GM21529 (cell line): Measurements from ENCODE around the gene CCDC91.
"Not testable (repeated sequence)": the region's sequence is repeated elsewhere in the genome, so short reads cannot be mapped to it uniquely, and the experiment has no call there.

ENCODE experiments used
- ATAC-seq: cut with Tn5 transposase; IDR thresholded peaks from one replicate; pipeline ENCODE4 v1.9.1; 2021; ENCODE audit not compliant: unreplicated experiment

The CCDC91 gene

GRCh38 chr12:28227251-28227650 lies 37.0 kb downstream of the CCDC91 start:
- ATAC-seq, result no peak

GRCh38 chr12:28231248-28231647 lies 41.0 kb downstream of the CCDC91 start:
- ATAC-seq, result no peak

- no peak for ATAC-seq
These were observed 42.1 kb downstream of the CCDC91 start for GRCh38 chr12:28232211-28232928.

DNA sequence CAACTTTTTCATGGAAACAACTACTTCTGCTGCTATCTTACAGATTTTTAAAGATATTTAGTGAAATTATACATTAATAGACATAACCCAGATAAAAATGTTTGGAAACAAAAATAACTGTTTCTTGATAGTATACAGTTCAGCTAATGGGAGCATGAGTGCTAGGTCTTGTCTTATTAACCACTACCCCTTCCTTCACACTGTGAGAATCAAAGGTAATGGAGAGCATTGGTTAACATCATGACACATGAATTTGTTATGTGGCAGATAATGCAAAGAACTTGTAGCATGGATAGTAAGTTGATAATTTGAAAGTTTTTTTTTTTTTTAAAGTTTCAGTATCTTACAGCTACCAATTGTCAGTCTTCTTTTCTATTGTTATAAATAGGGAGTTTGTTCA lies 44.2 kb downstream of the CCDC91 start:
- no peak for ATAC-seq

DNA sequence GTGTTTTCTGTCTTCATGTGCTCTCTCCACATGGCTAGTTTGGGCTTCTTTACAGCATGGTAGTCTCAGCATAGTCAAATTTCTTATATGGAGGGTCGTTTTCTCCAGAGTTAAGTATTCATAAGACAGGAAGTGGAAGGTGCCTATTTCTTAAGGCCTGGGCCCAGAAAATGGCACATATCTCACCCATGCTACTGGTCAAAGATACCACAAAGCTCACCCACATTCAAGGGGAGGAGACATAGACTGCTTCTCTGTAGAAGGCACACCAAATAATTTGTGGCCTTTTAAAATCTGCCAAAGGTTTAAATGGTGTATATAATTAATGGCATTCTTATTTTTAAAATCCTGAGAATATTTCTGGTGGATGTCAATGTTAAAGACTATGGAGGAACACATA lies 44.8 kb downstream of the CCDC91 start:
- no peak for ATAC-seq

GRCh38 chr12:28235985-28236384 lies 45.7 kb downstream of the CCDC91 start:
- no peak for ATAC-seq

DNA sequence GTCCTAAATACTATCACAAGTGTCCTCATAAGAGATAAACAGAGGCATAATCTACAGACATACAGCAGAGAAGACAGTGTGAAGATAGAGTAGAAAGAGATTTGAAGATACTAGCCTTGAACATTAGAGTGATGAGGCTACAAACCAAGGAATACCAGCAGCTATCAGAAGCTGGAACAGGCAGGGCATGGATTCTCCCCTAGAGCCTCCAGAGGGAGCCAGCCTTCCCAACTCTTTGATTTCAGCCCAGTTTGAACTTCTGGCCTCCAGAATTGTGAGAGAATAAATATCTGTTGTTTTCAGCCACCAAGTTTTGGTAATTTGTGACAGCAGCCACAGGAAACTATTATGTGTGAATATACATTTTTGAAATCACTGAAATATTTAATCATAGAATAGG lies 47.2 kb downstream of the CCDC91 start:
- no peak for ATAC-seq

- ATAC-seq, result no peak
These were observed 49.7 kb downstream of the CCDC91 start for GRCh38 chr12:28239918-28240317.

DNA sequence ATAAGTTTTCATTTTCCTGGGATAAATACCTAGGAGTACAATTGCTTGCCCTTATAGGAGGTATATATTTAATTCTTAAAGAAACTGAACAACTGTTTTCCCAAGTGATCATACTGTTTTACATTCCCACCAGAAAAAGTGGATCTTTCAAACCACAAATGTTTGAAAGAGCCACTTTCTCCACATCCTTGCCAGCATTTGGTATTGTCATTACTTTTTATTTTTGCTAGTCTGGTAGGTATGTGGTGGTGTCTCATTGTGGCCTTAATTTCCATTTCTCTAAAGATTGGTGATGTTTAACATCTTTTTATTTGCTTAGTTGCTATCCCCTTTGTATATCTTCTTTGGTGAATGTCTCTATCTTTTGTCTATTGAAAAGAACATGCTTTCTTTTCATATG lies 50.6 kb downstream of the CCDC91 start:
- ATAC-seq, result no peak

- ATAC-seq, result no peak
These were observed 51.9 kb downstream of the CCDC91 start for GRCh38 chr12:28242129-28242495.

DNA sequence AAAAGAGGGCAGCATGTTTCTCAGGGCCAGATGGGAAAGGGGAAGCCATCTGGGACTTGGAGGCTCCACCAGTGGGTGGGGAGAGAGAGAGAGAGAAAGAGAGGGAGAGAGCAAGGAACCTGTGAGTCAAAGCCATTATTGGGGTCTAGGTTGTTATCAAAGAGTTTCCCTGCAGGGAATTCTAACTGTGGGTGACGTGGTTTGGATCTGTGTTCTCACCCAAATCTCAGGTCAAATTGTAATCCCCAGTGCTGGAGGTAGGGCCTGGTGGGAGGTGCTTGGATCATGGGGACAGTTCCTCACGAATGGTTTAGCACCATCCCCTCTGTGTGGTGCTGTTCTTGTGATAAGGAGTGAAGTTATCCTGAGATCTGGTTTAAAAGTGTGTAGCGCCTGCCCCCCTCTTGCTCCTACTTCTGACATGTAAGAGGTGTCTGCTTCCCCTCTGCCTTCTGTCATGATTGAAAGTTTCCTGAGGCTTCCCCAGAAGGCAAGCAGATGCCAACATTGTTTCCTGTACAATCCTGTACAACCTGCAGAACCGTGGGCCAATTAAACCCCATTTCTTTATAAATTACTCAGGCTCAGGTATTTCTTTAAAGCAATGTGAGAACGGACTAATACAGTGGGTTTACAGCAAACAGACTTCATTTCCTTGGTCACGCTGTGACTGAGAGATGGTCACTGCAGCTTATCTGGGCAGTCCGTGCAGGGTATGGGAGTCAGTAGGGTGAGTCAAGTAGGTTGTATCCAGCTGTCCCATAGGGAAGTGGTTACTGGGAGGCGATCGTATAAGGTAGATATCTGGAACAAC lies 52.4 kb downstream of the CCDC91 start:
- no peak for ATAC-seq

- no peak for ATAC-seq
These were observed 53.0 kb downstream of the CCDC91 start for GRCh38 chr12:28243310-28243633.

GRCh38 chr12:28247806-28248205 lies 57.5 kb downstream of the CCDC91 start:
- no peak for ATAC-seq

DNA sequence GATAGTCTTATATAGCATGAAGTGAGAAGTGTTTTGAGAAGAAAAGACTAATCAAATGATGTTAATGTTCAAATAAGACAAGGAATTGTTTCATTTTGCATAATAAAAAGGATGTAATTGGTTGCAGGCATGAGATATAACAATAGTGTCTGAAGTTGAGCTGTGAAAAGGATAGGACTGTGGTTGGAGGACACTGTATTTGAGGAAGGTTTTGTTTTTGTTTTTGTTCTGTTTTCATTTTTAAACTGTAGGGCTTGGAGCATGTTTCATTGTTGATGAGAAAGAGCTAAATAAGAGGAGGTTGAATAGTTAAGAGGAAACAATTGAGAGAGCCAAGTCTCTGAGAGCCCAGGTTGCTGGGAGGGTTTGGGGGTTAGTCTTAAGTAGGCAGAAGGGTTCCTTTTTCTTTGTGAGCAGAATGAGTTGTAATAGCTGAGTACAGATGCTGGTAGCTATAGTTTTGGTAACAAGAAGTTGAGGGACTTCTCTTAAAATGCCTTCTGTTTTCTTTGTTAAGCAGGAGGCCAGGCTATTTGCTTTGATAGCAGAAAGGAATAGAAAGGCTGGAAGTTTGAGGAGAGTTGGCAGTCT lies 58.4 kb downstream of the CCDC91 start:
- peak; percentile 35 for ATAC-seq

DNA sequence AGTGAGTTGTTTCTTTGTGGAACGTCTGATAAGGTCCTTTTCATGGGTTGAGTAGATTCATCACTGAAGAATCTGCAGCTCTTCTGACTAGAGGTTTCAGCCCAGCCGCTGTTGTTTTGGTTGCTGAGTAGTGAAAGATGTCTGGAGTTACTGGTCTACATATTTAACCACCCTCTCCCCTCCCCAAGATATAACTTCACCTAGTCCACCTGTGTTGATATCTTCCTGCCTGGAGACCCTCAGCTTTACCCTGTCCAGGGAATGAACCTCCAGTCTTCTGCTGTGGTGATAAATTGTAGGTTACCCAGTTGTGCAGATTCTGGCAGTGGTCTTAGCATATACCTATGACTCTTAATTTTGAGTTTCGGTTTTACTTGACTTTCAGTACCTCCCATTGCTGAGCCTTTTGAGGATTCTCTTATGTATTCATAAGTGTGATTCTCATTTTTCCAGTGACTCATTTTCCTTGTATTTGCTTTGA lies 62.9 kb downstream of the CCDC91 start:
- peak; percentile 96 for ATAC-seq

GRCh38 chr12:28257411-28257810 lies 67.2 kb downstream of the CCDC91 start:
- ATAC-seq, result no peak

DNA sequence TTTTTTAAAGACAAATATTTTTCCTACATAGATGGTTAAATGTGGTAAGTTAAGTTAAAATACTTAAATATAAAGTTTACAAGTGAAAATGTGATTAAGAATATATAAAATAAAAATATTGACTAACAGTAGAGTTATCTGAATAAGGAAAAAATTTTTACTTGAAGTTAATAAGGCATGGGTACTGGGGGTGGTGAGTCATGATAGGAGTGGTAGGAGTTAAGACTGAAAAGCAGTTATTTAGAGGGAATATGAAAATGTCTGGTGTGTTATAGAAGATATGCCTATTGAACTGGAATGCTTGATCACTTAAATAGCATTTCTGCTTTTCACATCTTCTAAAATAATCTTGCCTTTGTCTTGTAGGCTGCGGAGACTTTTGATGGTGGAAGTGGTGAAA lies 68.7 kb downstream of the CCDC91 start:
- no peak for ATAC-seq

DNA sequence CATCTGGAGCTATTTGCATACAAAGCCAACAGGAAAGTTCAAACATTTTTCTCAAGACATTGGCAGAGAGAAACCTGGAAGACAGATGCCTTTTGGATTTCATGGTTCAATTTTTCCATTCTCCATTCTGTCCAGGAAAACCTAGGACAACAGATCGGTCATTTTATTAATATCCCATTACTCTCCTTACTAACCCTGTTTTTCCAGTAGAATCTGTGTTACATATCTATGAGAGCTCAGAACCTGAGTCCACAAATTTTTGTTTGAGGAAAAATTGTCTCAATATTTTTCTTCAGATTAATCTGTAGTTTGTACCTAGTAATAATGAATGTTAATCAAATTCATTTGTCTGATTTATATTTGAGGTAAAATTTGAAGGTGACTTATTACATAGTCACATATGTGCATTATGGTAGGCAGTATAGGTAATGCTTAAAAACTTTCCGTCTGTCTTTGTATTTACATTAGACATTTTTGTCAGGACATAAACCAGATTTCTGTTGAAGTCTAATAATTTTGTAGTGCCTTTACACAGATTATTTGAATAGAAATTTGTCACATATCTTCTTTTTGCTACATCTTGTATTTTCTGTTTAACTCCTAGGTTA lies 75.3 kb downstream of the CCDC91 start:
- no peak for ATAC-seq

- ATAC-seq, result not testable (repeated sequence)
These were observed 77.8 kb downstream of the CCDC91 start for GRCh38 chr12:28267920-28268607.

DNA sequence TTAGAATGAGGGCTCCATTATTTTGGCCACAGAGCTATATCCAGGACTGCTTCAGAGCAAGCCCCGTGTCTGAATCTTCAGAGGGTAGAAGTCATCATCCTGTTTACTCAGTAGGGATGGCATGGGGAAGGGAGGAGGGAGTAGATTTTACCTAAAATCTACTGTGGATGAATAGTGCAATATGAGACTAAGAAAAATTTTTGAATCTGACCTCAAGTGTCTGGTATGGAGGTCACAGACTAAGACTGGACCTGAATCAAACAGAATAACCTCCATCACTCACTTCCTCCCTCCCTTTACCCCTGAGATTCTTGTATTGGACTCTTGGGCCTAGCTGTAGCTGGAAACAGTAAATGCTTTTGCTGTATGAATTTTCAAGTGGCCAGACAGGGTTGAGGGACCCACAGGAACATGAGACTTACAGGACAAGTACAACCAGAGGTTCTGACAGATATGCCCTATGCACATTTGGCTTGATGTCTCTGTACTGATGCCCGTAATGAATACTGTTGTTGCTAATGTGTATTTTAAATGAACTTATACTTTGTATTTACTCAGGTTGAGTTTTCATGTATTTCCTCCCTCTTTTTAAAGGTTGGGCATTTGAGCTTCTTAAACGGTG lies 78.5 kb downstream of the CCDC91 start:
- no peak for ATAC-seq

- no peak for ATAC-seq
These were observed 79.6 kb downstream of the CCDC91 start for GRCh38 chr12:28269851-28270250.
